Measurements from ENCODE around the gene KIAA1755. TPM values are rescaled to one million over a fixed set of nuclear protein-coding genes. Genes with fewer than 3 reads are reported as not detected.
"Not testable (repeated sequence)": the region's sequence is repeated elsewhere in the genome, so short reads cannot be mapped to it uniquely, and the experiment has no call there.

KIAA1755 gene
- total and polyA plus RNA-seq, 2 experiments from 2014 or later, result 4.0 to 5.1 TPM

DNA sequence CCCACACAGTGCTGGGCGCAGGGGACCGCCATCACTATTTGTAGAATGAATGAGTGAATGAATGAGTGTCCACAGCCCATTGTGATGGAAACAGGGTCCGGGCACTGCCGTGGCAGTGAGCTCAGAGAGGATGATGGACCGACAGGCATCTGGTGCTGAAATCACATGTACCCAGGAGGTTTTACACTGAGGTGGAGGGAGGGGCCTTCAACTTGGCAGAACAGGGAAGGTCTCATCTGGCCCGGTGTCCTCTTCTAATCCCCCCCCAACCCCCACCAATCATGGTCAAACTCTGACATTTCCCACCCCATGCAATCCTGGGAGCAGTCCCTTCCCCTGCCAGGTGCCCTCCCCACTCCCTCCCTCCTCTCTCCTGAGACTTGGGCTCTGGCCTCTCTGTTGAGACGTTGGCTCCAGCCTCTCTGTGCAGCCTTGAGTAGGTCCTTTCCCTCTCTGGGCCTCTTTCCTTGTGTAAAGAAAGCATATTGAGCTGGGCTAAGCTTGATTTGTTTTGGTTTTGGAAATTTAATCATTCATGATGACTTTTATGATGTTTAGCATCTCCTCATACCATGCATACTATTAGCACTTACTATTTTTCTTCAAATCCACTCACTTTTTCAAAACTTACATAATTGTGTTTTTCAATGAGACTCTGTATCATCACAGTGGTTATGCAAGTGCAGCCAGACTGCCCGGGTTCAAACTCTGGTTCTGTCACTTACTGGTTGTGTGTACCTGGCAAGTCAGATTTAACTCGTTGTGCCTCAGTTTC lies 10.8 kb downstream of the KIAA1755 start:
- Histone ChIP-seq H2AFZ (no peak overlapping the region), H3K9ac (no peak overlapping the region), H3K27ac (no peak overlapping the region), H3K36me3 (ENCODE audit: low read depth) (no peaks in the 10 kb centered on the region), H3K9me2 (ENCODE audit: insufficient read depth) (no peaks in the 10 kb centered on the region), H4K20me1 (ENCODE audit: insufficient read depth) (no peaks in the 10 kb centered on the region), H3K4me1 (ENCODE audit: insufficient read depth) (peaks cover 23% of the 10 kb centered on the region), H3K4me3 (no peak overlapping the region), H3K9me3 (ENCODE audit: low read depth) (no peaks in the 10 kb centered on the region), H3K79me2 (ENCODE audit: insufficient read depth) (peaks cover 22% of the 10 kb centered on the region), H3K27me3 (replicated peaks; ENCODE audit: insufficient read depth) (no peaks in the 10 kb centered on the region), H3F3A (ENCODE audit: insufficient read depth) (0 out of 2 replicates have a peak, but pooled peaks cover 4% of the 10 kb centered on the region), H3K4me2 (ENCODE audit: unreplicated experiment) (no peak overlapping the region)
- in situ Hi-C loops (cut with MboI), result no loop called here
- TF ChIP-seq EZH2 (IDR thresholded peaks at IDR 0.05; ENCODE audit: insufficient read depth, poor library complexity, severe bottlenecking), result no peak
- no peak for TF ChIP-seq EZH2phosphoT487 (IDR thresholded peaks at IDR 0.05; ENCODE audit: insufficient read depth, low read depth)
- 82 to 83% methylated on average over 9 of the region's 9 CpGs for WGBS, 2 experiments (ENCODE audit: low coverage in 1 of 2, low lambda C conversion rate in 2 of 2, missing lambda C conversion rate in 2 of 2)
- DNase-seq, result peak; percentile 44

DNA sequence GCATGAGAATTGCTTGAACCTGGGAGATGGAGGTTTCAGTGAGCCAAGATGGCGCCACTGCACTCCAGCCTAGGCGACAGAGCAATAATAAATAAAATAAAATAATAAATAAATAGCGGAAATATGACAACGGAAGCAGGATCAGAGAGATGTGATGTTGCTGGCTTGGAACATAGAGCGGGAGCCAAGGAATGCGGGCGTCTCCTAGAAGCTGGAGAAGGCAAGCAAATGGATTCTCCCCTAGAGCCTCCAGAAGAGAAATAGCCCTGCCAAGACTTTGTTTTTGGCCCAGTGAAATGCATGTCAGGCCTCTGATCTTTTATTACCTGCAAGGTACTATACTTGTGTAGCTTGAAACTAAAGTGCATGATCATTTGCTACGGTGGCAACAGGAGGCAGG lies 12.4 kb downstream of the KIAA1755 start:
- Histone ChIP-seq H4K20me1 (ENCODE audit: insufficient read depth) (no peaks in the 10 kb centered on the region), H3K4me3 (no peak overlapping the region), H3K4me1 (ENCODE audit: insufficient read depth) (peaks cover 23% of the 10 kb centered on the region), H3K27ac (no peak overlapping the region), H3K36me3 (ENCODE audit: low read depth) (peaks cover 1% of the 10 kb centered on the region; the same call in 1 of the 2 replicates), H3K9me2 (ENCODE audit: insufficient read depth) (no peaks in the 10 kb centered on the region), H3K4me2 (ENCODE audit: unreplicated experiment) (no peak overlapping the region), H2AFZ (no peak overlapping the region), H3K79me2 (ENCODE audit: insufficient read depth) (peaks cover 7% of the 10 kb centered on the region), H3K9ac (no peak overlapping the region), H3K9me3 (ENCODE audit: low read depth) (no peaks in the 10 kb centered on the region), H3K27me3 (replicated peaks; ENCODE audit: insufficient read depth) (no peaks in the 10 kb centered on the region), H3F3A (ENCODE audit: insufficient read depth) (0 out of 2 replicates have a peak, but pooled peaks cover 4% of the 10 kb centered on the region)
- DNase-seq, result no peak
- in situ Hi-C loops (cut with MboI), result no loop called here
- WGBS, 2 experiments (ENCODE audit: low coverage in 1 of 2, low lambda C conversion rate in 2 of 2, missing lambda C conversion rate in 2 of 2), result 48 to 49% methylated on average over 8 of the region's 8 CpGs
- TF ChIP-seq EZH2 (IDR thresholded peaks at IDR 0.05; ENCODE audit: insufficient read depth, poor library complexity, severe bottlenecking), result no peak
- TF ChIP-seq EZH2phosphoT487 (IDR thresholded peaks at IDR 0.05; ENCODE audit: insufficient read depth, low read depth), result no peak

DNA sequence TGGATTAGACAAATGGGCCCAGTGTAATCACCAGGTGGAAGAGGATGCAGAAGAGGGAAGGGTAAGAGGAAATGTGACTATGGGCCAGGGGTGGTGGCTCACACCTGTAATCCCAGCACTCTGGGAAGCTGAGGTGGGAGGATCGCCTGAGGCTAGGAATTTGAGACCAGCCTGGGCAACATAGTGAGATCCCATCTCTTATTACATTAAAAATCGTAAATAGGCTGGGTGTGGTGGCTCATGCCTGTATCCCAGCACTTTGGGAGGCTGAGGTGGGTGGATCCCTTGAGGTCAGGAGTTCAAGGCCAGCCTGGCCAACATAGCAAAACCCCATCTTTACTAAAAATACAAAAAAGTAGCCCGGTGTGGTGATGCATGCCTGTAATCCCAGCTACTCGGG lies 12.8 kb downstream of the KIAA1755 start:
- H3K9me3 ChIP-seq (ENCODE audit: low read depth); H3K79me2 ChIP-seq (ENCODE audit: insufficient read depth); H3K27ac ChIP-seq; H3K4me2 ChIP-seq (ENCODE audit: unreplicated experiment); in situ Hi-C loops (cut with MboI); H4K20me1 ChIP-seq (ENCODE audit: insufficient read depth); H2AFZ ChIP-seq; H3K27me3 ChIP-seq (replicated peaks; ENCODE audit: insufficient read depth); H3K9ac ChIP-seq; H3F3A ChIP-seq (ENCODE audit: insufficient read depth); DNase-seq; H3K9me2 ChIP-seq (ENCODE audit: insufficient read depth); H3K36me3 ChIP-seq (ENCODE audit: low read depth); H3K4me3 ChIP-seq: not testable (repeated sequence)
- H3K4me1 ChIP-seq (ENCODE audit: insufficient read depth), result peaks cover 21% of the 10 kb centered on the region
- WGBS, 2 experiments (ENCODE audit: low coverage in 1 of 2, low lambda C conversion rate in 2 of 2, missing lambda C conversion rate in 2 of 2), result 72 to 79% methylated on average over 4 of the region's 4 CpGs

DNA sequence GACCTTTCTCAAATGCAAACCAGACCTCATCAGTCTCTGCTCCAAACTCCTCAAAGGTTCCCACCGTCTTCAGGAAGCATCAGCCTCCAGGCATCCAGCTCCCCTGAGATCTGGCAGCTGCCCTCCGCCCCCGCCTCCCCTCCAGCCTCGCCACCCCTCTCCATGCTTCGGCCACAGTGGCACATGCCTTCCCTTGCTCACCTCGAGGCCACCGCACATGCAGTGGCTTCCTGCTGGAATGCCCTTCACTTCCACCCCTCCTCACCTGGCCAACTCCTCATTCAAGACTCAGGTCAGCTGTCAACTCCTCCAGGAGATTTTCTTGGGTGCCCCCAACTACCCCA lies 13.4 kb downstream of the KIAA1755 start:
- in situ Hi-C loops (cut with MboI), result no loop called here
- TF ChIP-seq EZH2phosphoT487 (IDR thresholded peaks at IDR 0.05; ENCODE audit: insufficient read depth, low read depth), result no peak
- no peak for TF ChIP-seq EZH2 (IDR thresholded peaks at IDR 0.05; ENCODE audit: insufficient read depth, poor library complexity, severe bottlenecking)

More for the DNA sequence above, 13.4 kb downstream of the KIAA1755 start:
- Histone ChIP-seq H3F3A (ENCODE audit: insufficient read depth) (0 out of 2 replicates have a peak, but pooled peaks cover 4% of the 10 kb centered on the region), H3K4me1 (ENCODE audit: insufficient read depth) (peaks cover 15% of the 10 kb centered on the region), H3K4me2 (ENCODE audit: unreplicated experiment) (no peak overlapping the region), H3K27ac (no peak overlapping the region), H3K27me3 (replicated peaks; ENCODE audit: insufficient read depth) (no peaks in the 10 kb centered on the region), H3K9me2 (ENCODE audit: insufficient read depth) (no peaks in the 10 kb centered on the region), H3K9me3 (ENCODE audit: low read depth) (peaks cover 6% of the 10 kb centered on the region), H3K4me3 (no peak overlapping the region), H3K79me2 (ENCODE audit: insufficient read depth) (peaks cover 6% of the 10 kb centered on the region; the same call in 1 of the 2 replicates), H3K36me3 (ENCODE audit: low read depth) (peaks cover 10% of the 10 kb centered on the region), H3K9ac (no peak overlapping the region), H4K20me1 (ENCODE audit: insufficient read depth) (no peaks in the 10 kb centered on the region), H2AFZ (no peak overlapping the region)
- no peak for DNase-seq
- 67 to 73% methylated on average over 7 of the region's 7 CpGs for WGBS, 2 experiments (ENCODE audit: low coverage in 1 of 2, low lambda C conversion rate in 2 of 2, missing lambda C conversion rate in 2 of 2)
